HepG2 (cell line): Measurements from ENCODE around the gene RBCK1. TPM values are rescaled to one million over a fixed set of nuclear protein-coding genes. Genes with fewer than 3 reads are reported as not detected.

ENCODE experiments used
- AGO2 ChIP-seq: fragments of 200-400 bp; formaldehyde crosslinking; optimal IDR thresholded peaks from 2 replicates; pipeline ENCODE3; 2017; ENCODE audit warnings: mild to moderate bottlenecking, low read depth, low read length, moderate library complexity
- CHD4 ChIP-seq: fragments of 200-600 bp; sonication (generic); IDR thresholded peaks from 2 replicates; pipeline ENCODE4 v1.7.0; 2017; ENCODE audit warnings: mild to moderate bottlenecking, low read length, borderline replicate concordance
- DPF2 ChIP-seq: sonication (generic); formaldehyde crosslinking; IDR thresholded peaks from 2 replicates; pipeline ENCODE4 v1.4.0; 2020; ENCODE audit warnings: mild to moderate bottlenecking, low read depth, missing genetic modification reagents, borderline replicate concordance
- HES4 ChIP-seq: sonication (generic); formaldehyde crosslinking; IDR thresholded peaks from 2 replicates; pipeline ENCODE4 v1.9.0; 2021; ENCODE audit warnings: mild to moderate bottlenecking, missing genetic modification reagents, borderline replicate concordance
- HNRNPUL1 ChIP-seq: fragments of 200-400 bp; formaldehyde crosslinking; IDR thresholded peaks from 2 replicates; pipeline ENCODE4 v1.6.1; 2017; ENCODE audit warnings: low read depth, mild to moderate bottlenecking, low read length, moderate library complexity
- HOXD1 ChIP-seq: sonication (generic); formaldehyde crosslinking; IDR thresholded peaks from 2 replicates; pipeline ENCODE4 v1.5.0; 2020; ENCODE audit warnings: missing genetic modification reagents
- MEIS1 ChIP-seq: sonication (generic); formaldehyde crosslinking; IDR thresholded peaks from 2 replicates; pipeline ENCODE4 v1.9.0; 2021; ENCODE audit warnings: mild to moderate bottlenecking, missing genetic modification reagents, moderate library complexity, borderline replicate concordance
- SIN3A ChIP-seq: IDR thresholded peaks from 2 replicates; pipeline ENCODE4 v1.6.1; 2011; ENCODE audit warnings: low read depth, mild to moderate bottlenecking, control low read depth, low read length, borderline replicate concordance
- TFE3 ChIP-seq: IDR thresholded peaks from 2 replicates; pipeline ENCODE4 v1.6.1; 2016
- ZFP1 ChIP-seq: IDR thresholded peaks from 2 replicates; pipeline ENCODE4 v1.6.1; 2016
- ZNF160 ChIP-seq: sonication (generic); formaldehyde crosslinking; IDR thresholded peaks from 2 replicates; pipeline ENCODE4 v1.8.0; 2022; ENCODE audit warnings: mild to moderate bottlenecking, inconsistent platforms, missing genetic modification reagents
- ZNF609 ChIP-seq: sonication (generic); formaldehyde crosslinking; IDR thresholded peaks from 2 replicates; pipeline ENCODE4 v1.4.0; 2020; ENCODE audit warnings: mild to moderate bottlenecking, missing genetic modification reagents, borderline replicate concordance
- ZNF687 ChIP-seq: sonication (generic); formaldehyde crosslinking; IDR thresholded peaks from 2 replicates; pipeline ENCODE4 v1.5.1; 2020; ENCODE audit warnings: mild to moderate bottlenecking, missing genetic modification reagents, moderate library complexity
- ZNF747 ChIP-seq: sonication (generic); formaldehyde crosslinking; IDR thresholded peaks from 2 replicates; pipeline ENCODE4 v1.8.1; 2023; ENCODE audit warnings: missing genetic modification reagents, mild to moderate bottlenecking, borderline replicate concordance
- ZNF768 ChIP-seq: sonication (generic); formaldehyde crosslinking; IDR thresholded peaks from 2 replicates; pipeline ENCODE4 v1.4.0; 2020; ENCODE audit warnings: missing genetic modification reagents
- ZNF770 ChIP-seq: sonication (generic); formaldehyde crosslinking; IDR thresholded peaks from 2 replicates; pipeline ENCODE4 v1.5.0; 2020; ENCODE audit warnings: mild to moderate bottlenecking, missing genetic modification reagents
- ZNF891 ChIP-seq: sonication (generic); formaldehyde crosslinking; IDR thresholded peaks from 2 replicates; pipeline ENCODE4 v1.5.0; 2020; ENCODE audit warnings: mild to moderate bottlenecking, missing genetic modification reagents
- polyA plus RNA-seq, 8 experiments: library from polyadenylated mRNA; depleted of rRNA in 3 of 8; stranded (reverse) in 7 of 8; unstranded in 1 of 8; fragments of >200 nt; fragmentation: Illumina TruSeq in 4 of 8; extraction: Trizol in 4 of 8; gene quantifications; 2 replicates each; pipeline versions ENCODE4 v1.2.1 to v1.2.3, GENCODE V29; 2011 to 2016; ENCODE audit warnings: low read depth in 4 of 8, missing spikeins in 1 of 8, mixed read lengths in 1 of 8; ENCODE audit not compliant: insufficient read depth in 1 of 8
- total RNA-seq, 5 experiments: library from RNA; depleted of rRNA; stranded (reverse); fragments of >200 nt; fragmentation: Illumina TruSeq; extraction: Trizol; gene quantifications; 2 replicates each; pipeline ENCODE4 v1.2.3, GENCODE V29; 2016; ENCODE audit warnings: low read depth in 1 of 5

Gene RBCK1
- total and polyA plus RNA-seq, 2 of the 13 experiments (the other 11 are each of a cell fraction or from before 2014, with no cell fraction given): 149 to 215 TPM

- TF ChIP-seq ZNF609 (CRISPR knock-in tag): peak; percentile 36; the same call in 1 of the 2 replicates
- TF ChIP-seq ZNF770 (CRISPR knock-in tag): no peak
- no peak for TF ChIP-seq ZFP1 (CRISPR knock-in tag)
- no peak for TF ChIP-seq HNRNPUL1
- peak; percentile 45; the same call in 1 of the 2 replicates for TF ChIP-seq ZNF687 (CRISPR knock-in tag)
- TF ChIP-seq HES4 (CRISPR knock-in tag): no peak
- TF ChIP-seq ZNF160 (CRISPR knock-in tag): no peak
- TF ChIP-seq AGO2: peak; percentile 21
- no peak for TF ChIP-seq MEIS1 (CRISPR knock-in tag)
- TF ChIP-seq ZNF768 (CRISPR knock-in tag): peak; percentile 27; the same call in 1 of the 2 replicates
- TF ChIP-seq SIN3A: no peak
- TF ChIP-seq HOXD1 (CRISPR knock-in tag): no peak
- 0 out of 2 replicates have a peak, but pooled peaks have one; percentile 20 for TF ChIP-seq ZNF891 (CRISPR knock-in tag)
- no peak for TF ChIP-seq TFE3 (CRISPR knock-in tag)
- TF ChIP-seq DPF2 (CRISPR knock-in tag): 0 out of 2 replicates have a peak, but pooled peaks have one; percentile 17
- no peak for TF ChIP-seq ZNF747 (CRISPR knock-in tag)
- no peak for TF ChIP-seq CHD4
These were observed 11.6 kb downstream of the RBCK1 start (continued) for GRCh38 chr20:419556-420165.
